ENCODE measurements around the gene SCUBE1.

GRCh38 chr22:43222262-43222661 is 120.9 kb downstream of the SCUBE1 start:
- TF ChIP-seq YY1 (IDR thresholded peaks at IDR 0.05; ENCODE audit: low read depth) (no peak), CTCF (IDR thresholded peaks at IDR 0.05) (no peak), REST (IDR thresholded peaks at IDR 0.05; ENCODE audit: low read depth, low read length) (no peak), RFX5 (IDR thresholded peaks at IDR 0.05; ENCODE audit: low read length) (no peak), POLR2AphosphoS5 (IDR thresholded peaks at IDR 0.05; ENCODE audit: low read depth, low read length) (no peak), MXI1 (IDR thresholded peaks at IDR 0.05; ENCODE audit: low read depth, low read length) (no peak)

Measured in SK-N-SH (cell line).